ENCODE measurements around the gene NECTIN1.

The NECTIN1 gene

DNA sequence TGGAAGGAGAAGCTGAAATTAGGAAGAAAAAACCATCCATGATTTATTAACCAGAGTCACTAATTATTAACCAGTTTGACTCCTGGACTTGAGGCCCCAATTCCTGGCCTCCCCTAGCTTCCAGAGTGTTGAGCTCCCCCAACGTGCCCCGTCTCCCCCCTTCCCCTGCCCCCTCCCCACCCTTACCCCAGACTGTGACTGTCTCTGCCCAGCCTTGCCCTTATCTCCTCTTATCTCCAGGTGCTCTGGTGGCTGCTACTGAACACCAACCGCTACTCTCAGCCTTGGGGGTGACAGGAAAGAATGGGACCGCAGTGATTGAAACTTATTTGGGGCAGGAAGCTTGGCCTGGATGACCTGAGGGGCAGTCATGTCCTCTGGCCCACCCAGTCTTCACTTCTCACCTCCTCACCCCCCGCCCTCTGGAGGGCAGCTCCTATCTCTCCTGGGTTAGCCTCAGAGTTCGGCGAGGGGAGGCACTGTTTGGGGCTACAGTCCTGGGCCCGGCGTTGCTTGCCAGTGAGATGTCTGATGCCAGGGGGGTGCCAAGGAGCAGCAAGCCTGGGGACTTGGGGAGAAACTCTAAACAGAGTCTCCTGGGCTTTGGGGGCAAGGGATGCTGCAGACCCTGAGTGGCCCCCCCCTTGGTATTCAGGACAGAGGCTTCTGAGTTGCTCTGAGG lies 15.5 kb downstream of the NECTIN1 start:
- TF ChIP-seq, protein P1, sequence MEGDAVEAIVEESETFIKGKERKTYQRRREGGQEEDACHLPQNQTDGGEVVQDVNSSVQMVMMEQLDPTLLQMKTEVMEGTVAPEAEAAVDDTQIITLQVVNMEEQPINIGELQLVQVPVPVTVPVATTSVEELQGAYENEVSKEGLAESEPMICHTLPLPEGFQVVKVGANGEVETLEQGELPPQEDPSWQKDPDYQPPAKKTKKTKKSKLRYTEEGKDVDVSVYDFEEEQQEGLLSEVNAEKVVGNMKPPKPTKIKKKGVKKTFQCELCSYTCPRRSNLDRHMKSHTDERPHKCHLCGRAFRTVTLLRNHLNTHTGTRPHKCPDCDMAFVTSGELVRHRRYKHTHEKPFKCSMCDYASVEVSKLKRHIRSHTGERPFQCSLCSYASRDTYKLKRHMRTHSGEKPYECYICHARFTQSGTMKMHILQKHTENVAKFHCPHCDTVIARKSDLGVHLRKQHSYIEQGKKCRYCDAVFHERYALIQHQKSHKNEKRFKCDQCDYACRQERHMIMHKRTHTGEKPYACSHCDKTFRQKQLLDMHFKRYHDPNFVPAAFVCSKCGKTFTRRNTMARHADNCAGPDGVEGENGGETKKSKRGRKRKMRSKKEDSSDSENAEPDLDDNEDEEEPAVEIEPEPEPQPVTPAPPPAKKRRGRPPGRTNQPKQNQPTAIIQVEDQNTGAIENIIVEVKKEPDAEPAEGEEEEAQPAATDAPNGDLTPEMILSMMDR (IDR thresholded peaks at IDR 0.05; ENCODE audit: insufficient read depth, low read depth, low read length, missing control alignments): no peak
- no peak overlapping the region for H3K4me3 ChIP-seq (ENCODE audit: low read length)
- no peak for DNase-seq (ENCODE audit: low read depth)

DNA sequence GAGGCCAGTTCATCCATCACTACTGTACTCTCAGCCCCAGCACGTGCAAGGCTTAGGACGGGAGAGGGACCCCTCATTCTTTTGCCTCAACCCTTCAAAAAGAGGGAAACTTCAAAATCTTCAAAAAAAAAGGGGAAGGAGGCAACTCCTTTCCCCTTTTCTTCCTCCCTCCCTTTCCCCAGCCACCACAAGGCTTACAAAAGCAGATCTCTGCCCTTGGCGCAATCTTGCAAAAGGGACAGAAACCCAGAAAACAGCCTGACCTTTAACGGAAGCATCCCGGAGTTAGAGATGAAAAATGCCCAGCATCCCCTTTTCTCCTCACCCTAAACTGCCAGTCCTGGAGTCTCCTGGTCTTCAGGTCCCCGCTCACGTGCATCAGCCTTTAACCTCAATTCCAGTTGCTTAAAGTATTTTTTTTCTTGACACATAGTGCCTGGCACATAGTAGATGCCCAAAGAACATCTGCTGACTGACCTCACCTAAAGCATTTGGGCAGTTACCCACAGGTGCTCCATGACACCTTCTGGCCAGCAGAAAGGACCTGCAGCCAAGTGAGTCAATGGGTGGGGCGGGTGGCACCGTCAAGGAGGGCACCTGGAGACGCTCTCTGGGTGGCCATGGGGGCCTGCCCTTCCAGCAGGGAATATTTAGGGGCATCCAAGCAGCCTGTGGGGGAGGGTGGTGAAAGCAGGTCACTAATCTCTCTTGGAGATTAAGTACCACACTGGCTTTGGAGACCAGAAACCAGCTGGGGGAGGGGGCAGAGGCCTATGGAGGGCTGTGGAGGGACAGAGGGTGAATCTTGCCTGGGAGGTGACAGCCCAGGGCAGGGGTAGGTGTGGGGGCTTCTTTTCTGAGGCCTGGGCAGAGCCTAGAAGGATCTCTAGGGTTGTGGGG lies 16.3 kb downstream of the NECTIN1 start:
- no peak overlapping the region for H3K4me3 ChIP-seq (ENCODE audit: low read length)
- TF ChIP-seq, protein P1 (IDR thresholded peaks at IDR 0.05; ENCODE audit: insufficient read depth, low read depth, low read length, missing control alignments): no peak
- DNase-seq (ENCODE audit: low read depth): no peak

DNA sequence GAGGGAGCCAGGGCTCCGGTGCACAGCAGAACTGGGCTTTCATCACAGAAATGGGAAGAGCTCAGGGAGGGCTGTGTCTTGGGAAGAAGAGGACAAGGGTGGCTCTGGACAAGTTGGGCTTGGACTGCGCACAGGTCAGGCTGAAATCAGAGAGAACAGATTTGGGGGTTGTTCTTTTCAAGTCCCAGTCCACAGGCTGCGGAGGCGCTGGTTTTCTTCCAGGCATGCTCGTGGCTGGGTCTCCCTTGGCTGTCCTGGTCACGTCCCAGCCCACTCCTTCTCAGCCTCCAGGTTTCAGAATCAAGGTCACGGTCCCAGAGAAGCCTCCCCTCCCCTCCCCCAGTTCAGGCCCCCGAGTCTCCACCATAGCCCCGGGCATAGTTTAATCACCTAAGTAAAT lies 17.0 kb downstream of the NECTIN1 start:
- DNase-seq (ENCODE audit: low read depth): no peak
- TF ChIP-seq, protein P1 (IDR thresholded peaks at IDR 0.05; ENCODE audit: insufficient read depth, low read depth, low read length, missing control alignments): no peak
- no peak overlapping the region for H3K4me3 ChIP-seq (ENCODE audit: low read length)

GRCh38 chr11:119711476-119711875 lies 17.5 kb downstream of the NECTIN1 start:
- no peak for DNase-seq (ENCODE audit: low read depth)
- TF ChIP-seq, protein P1 (IDR thresholded peaks at IDR 0.05; ENCODE audit: insufficient read depth, low read depth, low read length, missing control alignments): no peak
- H3K4me3 ChIP-seq (ENCODE audit: low read length): no peak overlapping the region

GRCh38 chr11:119710417-119710816 lies 18.6 kb downstream of the NECTIN1 start:
- TF ChIP-seq, protein P1 (IDR thresholded peaks at IDR 0.05; ENCODE audit: insufficient read depth, low read depth, low read length, missing control alignments): no peak
- no peak for DNase-seq (ENCODE audit: low read depth)
- H3K4me3 ChIP-seq (ENCODE audit: low read length): no peak overlapping the region

DNA sequence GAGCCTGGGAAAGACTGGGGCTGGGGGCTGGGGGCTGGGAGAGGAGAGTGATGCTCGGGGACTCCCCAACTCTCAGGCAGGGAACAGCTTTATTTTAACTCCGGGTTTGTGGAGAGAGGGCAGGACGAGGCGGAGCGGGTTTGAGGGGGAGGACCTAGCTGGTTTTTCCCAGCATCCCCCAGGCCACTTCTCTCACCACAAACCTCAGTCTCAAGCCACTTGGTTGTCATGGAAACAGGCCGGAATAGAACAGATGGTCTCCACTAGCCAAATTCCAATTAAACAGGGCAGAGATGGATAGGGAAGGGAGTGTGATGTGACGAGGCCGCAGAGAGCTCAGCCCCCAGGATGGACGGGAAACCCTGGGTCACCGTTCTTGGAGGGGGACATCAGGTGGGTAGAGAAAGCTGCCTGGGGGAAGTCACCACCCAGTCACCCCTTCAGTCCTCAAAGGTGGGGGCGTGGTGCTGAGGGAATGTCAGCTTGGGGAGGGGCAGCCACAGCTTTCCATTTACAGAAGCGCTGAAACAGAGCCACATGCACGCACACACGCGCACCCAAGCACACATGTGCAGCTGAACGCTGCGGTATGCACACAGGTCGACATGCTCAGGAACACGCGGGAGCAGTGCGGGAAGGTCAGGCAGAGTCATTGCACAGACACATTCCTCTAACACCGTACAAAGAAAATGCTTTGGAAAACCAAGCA lies 19.2 kb downstream of the NECTIN1 start:
- no peak overlapping the region for H3K4me3 ChIP-seq (ENCODE audit: low read length)
- no peak for DNase-seq (ENCODE audit: low read depth)

More for the DNA sequence above, 19.2 kb downstream of the NECTIN1 start:
- TF ChIP-seq, protein P1 (IDR thresholded peaks at IDR 0.05; ENCODE audit: insufficient read depth, low read depth, low read length, missing control alignments): no peak

Measured in epithelial cell of esophagus (primary cell).